HG03342 (cell line): ENCODE results near the gene BOLL.
"Not testable (repeated sequence)": the region's sequence is repeated elsewhere in the genome, so short reads cannot be mapped to it uniquely, and the experiment has no call there.

Experiments
- ATAC-seq: cut with Tn5 transposase; IDR thresholded peaks from one replicate; pipeline ENCODE4 v1.9.1; 2021; ENCODE audit warnings: mild to moderate bottlenecking, moderate library complexity; ENCODE audit not compliant: unreplicated experiment

The BOLL gene

DNA sequence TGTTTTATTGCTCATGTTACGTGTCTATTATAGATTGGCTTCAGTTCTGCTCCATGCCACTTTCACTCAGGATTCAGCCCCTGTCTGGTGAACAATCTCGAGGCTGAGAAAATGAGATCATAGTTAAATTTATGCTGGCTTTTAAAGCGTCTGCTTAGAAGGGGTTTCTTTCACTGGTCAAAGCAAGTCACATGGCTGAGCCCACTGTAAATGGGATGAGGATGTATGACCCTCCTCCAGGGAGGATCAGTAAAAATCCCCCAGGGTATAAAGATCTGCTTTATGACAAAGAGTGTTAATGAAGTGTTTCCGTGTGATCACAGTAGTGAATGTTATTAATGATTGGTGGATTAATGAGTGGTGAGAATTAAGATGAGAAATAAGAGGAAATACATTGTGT, 13.1 kb upstream of the BOLL start:
- no peak for ATAC-seq

DNA sequence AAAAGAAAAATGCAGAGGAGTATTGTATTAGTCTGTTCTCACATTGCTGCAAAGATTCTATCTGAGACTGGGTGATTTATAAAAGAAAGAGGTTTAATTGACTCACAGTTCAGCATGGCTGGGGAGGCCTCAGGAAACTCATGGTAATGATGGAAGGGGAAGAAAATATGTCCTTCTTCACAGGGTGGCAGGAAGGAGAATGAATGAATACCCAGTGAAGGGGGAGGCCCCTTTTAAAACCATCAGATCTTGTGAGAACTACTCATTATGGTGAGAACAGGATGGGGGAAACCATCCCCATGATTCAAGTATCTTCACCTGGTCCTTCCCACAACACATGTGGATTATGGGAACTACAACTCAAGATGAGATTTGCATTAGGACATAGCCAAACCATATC, 10.2 kb upstream of the BOLL start:
- ATAC-seq, result no peak

DNA sequence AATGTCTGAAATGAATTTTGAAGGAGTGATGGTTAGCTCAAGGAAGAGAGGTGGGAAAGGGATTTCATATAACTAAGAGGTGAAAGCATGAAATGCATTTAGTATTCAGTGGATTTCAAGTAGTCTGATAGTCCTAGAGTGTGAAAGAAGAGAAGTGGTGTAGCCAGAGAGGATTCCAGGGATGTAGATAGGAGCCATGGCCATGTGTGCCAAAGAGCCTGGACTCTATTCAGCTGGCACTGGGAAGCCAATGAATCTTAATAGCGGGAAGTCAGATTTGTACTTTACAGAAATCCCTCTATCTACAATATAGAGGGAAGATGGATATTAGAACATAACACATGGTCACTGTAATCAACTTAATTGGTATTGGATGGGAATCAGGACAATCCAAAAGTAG, 8.3 kb upstream of the BOLL start:
- no peak for ATAC-seq

DNA sequence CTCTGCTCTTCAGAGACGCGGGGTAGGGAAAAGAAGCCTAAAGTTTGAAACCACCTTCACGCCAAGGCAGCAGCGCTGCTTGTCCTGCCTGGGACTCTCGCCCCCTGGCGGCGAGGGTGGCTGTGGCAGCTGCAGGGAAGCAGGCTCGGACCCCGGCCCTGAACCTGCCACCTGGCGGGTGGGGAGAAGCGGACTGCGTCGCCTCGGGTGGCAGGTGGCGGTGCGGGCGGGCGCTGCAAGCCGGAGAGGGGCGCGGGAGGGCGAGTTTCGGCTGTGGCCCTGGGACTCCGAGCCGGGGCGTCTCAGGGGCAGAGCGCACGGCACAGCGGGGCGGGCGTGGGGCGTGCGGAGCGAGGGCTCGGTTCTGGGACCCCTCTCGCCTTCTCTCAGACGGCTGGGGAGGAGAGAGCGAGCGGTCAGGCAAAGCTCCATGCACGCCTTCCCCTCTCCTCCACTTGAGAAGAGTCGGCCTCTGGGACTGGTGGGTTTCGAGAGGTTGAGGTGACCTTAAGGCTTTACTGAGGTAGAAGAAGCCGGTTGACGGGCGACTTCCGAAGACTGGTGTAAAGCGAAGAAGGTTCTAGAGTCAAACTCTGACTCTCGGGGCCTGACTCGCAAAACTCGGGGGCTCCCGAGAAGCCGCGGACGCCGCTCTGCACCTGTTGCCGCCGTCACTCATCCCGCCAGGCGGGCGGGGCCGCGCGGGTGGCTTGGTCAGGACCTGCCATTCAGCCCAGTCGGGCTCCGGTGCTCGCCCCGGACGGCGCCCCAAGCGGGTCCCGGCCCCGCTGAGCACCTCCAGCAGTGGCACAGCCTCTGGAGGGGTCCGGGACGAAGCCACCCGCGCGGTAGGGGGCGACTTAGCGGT, 1.1 kb upstream of the BOLL start:
- peak; percentile 64 for ATAC-seq

DNA sequence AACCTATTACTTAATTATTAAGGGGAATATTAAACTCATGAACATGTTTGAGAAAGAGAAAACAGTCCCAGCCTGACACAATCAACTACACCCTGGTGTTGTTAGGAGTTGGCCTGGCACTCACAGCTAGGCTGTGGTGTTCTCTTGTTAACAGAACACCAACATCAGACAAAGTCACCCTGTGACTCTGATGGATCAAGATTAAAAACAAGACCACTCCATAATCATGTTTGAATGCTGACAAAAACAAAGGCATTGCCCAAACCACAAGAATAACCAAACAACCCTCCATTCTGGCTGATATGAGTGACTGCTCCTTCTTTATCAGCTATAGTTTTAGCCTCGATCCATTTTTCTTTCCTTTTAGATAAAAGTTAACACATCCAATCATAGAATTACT, 3.0 kb downstream of the BOLL start:
- no peak for ATAC-seq

DNA sequence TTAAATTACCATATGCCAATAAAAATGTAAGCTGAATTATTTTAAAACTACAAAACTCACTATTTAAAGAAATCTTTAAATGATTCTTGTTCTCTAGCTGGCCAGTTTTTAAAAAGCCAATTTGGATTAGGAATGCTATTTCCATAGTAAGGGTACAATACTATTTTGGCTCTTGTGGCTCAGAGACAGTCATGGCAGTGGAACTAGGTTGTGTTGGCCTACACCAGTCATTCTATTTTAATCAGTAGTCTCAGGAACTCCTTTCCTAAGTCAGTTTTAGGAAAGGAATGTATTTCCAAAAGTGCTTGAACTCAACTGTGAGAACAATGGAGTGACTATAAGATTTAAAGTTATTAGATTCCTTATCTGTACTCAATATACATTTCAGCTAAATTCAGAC, 5.9 kb downstream of the BOLL start:
- ATAC-seq, result no peak

DNA sequence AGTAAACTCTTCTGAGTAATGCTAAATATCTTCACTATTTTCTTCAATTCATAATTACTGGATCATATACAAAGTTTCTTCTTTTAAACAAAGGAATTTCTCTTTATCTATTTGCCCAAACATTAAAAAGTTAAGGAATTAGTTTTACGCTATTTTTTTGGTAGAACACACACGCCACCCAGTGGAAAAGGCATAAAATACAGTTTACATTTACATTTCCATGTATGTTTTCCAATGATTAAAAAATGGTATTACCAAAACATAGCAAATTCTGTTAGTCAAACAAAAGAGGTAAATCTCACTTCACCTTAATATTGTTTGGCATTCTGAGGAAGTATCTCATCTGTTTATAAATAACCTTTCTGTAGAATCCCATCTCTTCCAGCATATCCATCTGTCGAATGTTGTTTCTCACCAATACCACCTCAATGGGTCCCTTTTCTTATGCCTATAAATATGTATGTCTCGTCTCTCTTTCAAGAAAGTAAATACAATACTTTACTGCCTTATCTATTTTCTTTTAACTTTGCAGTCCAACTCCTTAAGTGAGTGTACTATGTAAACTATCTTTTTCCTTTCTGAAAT, 7.2 kb downstream of the BOLL start:
- ATAC-seq, result no peak

DNA sequence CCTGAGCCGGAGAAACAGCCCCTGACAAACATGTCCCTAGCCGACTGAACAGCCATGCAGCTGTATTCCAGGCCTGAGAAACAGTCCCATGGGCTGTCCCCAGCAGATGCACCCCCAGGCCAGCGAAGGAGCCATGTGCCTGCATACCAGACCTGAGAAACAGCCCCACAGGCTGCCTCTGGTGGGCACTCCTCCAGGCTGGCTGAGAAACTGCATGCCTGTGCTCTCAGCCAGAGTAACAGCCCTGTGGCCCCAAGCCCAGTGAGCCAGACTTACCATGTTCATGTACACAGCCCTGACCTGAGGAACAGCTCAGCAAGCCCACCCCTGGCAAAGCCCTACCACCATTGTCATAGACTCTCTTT, 24.8 kb downstream of the BOLL start:
- ATAC-seq, result no peak

DNA sequence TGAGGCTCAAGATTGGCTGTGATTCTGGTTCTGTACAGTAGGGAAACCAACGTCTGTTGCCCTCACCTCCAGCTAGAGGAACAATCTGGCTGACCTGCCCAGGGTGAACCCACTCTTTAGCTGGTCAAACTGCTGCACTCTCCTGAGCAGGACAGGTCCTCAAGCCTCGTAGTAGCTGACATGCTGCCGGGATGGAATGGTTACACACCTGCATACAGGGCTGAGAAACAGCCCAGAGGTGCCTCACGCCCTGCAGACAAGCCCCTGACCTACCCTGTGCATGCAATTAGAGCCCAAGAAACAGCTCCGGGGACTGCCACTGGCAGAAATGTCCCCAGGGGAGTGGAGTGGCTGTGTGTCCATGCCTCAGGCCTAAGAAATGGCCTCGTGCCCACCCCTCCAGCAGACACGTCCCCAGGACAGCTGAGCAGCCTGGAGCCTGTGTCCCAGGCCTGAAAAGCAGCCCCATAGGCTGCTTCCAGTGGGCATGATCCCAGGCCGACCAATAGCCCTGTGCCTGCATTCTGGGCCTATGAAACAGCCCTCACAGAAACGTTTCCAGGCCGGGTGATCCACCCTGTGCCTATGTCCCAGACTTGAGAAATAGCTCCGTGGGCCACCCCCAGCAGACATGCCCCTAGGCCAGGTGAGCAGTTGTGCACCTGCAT, 25.4 kb downstream of the BOLL start:
- ATAC-seq, result no peak

DNA sequence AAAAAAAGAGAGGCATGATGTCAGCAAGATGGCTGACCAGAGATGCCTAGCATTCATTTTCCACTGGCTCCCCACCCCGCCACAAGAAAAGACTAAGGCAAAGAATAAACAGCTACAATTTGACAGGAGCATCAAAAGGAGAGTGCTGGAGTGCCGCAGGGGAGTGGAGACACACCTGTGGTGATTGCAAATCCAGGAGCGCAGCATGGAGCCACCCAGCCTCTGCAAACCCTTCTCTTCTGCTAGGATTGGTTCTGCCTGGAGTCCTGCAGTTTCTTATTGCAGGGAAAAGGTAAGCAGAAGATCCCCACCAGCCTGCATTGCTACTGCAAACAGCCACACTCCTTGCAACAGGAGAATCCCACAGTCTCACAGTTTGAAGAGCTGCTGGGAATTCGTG, 26.1 kb downstream of the BOLL start:
- no peak for ATAC-seq

DNA sequence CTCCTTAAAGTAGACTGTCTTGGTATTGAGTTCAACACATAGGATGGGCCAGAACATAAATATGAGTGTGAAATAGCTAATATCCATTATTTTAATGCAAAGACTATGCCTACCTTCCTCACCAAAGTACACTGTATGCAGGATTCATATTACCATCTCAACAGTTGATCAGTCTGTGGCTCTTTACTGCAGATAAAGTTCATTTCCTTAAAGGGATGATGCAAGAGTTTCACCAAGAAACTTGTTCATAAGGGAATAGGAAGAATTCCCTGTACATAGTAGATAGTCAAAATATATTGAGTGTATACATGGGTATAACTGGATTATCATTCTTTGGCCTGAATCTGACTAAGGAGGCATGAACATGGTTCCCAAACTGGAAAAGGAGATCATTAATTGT, 44.9 kb downstream of the BOLL start:
- ATAC-seq, result no peak

DNA sequence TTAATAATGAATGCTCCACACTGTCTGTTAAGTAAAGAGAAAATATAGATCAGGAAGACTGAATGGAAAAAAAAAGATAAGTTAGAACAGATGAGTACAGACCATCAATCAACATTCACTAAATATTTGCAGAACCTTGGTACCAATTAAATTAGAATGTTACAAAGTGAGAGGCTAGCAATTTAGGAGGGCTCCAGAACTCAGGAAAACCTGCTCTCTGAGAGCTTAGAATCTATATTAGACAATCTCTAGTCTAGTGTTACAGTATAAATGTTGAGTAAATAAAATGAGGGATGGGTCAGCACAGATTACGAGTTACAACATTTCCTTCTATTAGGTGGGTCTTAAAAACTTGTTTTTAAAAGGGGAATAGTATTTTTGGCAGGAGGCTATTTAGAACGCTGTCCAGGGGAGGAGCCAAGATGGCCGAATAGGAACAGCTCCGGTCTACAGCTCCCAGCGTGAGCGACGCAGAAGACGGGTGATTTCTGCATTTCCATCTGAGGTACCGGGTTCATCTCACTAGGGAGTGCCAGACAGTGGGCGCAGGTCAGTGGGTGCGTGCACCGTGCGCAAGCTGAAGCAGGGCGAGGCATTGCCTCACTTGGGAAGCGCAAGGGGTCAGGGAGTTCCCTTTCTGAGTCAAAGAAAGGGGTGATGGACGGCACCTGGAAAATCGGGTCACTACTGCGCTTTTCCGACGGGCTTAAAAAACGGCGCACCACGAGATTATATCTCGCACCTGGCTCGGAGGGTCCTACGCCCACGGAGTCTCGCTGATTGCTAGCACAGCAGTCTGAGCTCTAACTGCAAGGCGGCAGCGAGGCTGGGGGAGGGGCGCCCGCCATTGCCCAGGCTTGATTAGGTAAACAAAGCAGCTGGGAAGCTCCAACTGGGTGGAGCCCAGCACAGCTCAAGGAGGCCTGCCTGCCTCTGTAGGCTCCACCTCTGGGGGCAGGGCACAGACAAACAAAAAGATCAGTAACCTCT, 56.3 kb downstream of the BOLL start:
- ATAC-seq, result not testable (repeated sequence)

DNA sequence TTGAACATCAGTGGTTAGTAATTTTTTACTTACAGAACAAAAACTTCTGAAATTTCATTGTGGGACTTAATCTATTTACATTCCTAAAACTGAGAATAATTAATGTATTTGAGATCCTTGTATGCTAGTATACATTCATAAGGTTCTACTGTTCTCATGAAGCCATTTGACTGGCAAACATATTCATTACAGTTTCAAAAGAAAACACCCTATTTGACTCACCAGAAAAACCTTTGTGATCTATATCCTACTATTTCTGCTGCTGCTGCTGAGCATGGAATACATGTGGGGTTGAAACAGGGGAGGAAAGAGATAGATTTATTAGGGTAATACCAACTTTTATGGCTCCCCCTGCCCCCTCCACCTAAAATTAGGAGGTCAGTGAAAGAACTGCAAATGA, 58.1 kb downstream of the BOLL start:
- ATAC-seq, result no peak

DNA sequence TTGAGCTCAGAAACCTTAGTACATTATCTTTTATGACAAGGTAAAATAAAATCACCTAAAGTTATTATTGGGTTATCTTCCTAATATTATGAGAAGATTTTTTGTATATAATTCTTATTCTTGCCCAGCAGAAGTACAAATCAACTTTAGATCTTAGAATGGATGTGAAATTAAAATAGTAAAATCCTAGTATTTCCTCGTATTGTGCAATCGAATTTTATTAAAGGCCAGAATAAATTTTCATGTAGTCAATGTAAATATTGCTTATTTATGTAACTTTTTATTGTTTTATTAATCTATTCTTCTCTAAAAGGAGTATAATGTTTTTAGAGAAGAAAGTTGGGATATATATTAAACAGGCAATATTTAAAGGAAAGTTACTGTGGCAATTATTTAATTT, 67.3 kb downstream of the BOLL start:
- ATAC-seq, result no peak

DNA sequence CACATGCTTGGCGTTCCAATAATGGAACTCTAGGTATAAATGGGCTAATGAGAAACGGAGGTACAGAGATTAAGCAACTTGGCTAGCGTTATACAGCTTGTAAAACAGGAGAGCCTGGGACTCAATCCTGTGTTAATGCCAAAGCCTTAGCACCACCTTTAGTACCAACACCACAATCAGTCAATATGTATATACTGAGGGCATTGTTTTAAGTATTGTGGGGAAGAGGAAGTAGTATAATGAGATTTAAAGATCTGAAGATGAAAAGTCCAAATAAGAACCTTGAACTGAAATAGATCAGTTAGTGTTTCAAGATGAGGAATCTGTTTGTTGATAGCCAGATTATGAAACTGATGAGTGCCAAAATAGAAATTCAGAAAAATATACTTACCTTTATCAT, 71.8 kb downstream of the BOLL start:
- no peak for ATAC-seq

DNA sequence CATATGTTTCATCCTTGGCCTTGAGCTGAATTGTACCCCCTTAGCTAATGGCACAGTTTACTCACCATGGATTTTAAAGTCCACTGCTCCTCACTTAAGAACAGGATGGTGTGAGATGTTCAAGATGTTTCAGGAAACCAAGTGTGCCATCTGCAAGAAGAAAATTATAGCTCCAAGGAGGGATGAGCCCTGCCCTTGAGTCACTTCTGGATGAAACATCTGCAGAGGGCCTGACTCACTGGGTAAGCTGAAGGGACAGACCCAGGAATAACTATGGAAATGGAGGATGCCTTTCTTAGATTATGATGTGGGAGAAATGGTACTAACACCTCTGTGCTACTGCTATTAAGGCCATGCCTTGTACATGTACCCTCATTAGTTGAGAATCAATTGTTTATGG, 73.5 kb downstream of the BOLL start:
- ATAC-seq, result no peak

DNA sequence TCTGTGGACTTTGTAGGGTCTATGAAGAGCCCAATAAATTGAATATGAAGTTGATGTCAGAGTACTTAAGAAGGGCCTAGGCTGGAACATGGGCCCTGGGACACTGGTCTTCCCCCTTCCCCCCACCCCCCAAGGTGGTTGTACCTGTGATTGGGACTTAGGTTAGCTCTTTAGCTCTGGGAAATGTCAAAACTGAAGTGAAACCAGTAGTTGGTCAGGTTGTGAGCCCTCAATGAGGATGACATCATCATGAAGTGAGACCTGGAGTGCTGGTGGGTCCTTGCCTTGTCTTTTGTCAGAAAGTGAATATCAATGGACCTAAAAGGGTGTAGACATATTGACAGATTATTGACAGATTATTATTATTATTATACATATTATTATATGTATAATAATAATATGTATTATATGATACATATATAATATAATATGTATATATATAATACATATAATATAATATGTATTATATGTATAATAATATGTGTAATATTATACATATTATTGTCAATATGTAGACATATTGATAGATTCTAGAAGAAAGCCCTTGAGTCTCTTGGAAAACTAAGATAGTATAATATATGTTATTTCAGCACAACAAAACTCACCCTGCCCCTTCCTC, 74.6 kb downstream of the BOLL start:
- peak; percentile 89 for ATAC-seq

DNA sequence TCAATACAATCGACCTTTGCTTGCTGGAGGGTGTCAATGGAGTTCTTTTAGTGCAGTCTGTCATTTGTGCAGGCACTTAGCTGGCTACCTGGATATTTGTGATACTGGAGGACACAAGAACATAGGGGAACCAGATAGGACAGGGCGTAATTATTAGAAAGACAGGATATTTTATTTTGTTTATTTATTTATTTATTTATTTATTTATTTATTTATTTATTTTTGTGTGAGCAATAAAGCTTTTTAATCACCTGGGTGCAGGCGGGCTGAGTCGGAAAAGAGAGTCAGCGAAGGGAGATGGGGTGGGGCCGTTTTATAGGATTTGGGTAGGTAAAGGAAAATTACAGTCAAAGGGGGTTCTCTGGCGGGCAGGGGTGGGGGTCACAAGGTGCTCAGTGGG, 76.0 kb downstream of the BOLL start:
- not testable (repeated sequence) for ATAC-seq

DNA sequence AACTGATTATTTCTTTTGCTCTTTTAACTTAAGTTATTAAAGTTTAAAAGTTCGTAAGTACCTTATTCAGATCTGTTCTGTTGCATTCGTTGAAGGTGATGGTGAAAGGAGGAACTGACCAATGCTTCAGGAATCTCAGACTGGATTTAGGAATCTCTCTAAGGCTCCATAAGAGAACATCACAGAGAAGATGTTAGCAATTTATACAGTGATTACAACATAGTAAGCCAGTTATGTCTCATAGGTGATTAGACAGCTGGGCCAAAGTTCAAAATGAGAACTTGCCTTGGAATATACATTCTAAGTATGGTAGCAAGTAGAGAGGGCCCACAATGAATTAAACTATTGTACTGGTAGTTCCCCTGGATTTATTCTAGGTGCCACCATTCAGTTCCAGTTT, 76.8 kb downstream of the BOLL start:
- no peak for ATAC-seq

DNA sequence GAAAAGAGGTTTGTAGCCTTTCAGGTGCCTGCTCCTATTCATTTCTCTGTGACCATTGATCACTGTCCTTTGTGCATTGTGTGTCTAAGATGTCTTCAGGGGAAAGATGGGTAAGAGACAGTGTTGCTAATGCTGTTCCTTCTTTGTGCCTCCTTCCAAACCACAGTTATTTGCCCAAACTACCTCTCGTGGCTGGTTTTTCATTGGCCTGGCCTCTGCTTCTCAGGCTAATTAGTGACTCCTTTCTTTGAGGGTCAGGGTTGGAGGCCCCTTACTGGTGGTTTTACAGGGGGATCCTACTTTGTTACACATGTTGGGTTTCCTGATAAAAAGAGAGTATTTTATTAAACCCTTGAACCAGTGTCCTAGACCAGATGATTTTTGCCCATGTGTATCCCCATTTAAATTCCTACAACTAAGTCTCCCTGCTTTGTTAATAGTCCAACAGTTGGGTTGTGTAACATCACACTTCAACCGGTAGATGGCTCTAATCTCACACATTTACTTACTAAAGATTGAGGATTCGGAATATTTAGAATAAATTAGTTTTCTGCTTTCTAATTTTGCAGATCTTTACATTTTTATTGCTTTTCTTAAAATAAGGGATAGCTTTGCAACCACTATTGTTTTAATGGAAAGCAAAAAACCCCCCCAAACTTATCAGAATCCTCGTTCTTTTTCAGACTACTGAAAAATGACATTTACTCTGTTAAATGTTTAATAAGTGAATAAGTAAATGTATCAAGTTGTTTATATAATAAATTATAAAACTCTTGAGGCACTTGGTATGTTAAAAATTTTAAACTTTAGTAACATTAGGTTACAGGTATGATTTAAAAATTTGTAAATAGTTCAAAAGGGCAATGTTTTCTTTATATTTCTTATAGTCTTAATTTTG, 77.6 kb downstream of the BOLL start:
- ATAC-seq, result no peak
